GM18508 (cell line): Measurements from ENCODE around the gene MRPL19.

Source experiments
- ATAC-seq: cut with Tn5 transposase; IDR thresholded peaks from one replicate; pipeline ENCODE4 v1.9.1; 2021; ENCODE audit warnings: moderate number of reproducible peaks; ENCODE audit not compliant: insufficient read depth, unreplicated experiment

MRPL19 gene

DNA sequence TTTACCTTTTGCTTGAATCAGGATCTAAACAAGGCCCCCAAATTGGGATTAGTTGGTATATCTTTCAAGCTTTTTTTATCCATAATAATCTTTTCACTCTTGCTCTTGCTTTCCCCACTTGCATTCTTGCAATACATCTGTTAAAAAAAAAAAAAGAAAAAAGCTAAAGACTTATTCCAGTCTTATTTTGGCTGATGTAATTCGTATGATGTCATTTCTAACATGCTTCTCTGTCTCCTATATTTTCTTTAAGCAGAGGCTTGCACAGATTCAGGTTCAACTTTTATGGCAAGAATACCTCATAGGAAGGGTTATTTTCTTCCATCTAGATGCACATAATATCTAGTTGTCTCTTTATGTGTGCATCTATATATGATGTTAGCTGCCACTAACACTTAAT is 73.9 kb downstream of the MRPL19 start:
- ATAC-seq = no peak

DNA sequence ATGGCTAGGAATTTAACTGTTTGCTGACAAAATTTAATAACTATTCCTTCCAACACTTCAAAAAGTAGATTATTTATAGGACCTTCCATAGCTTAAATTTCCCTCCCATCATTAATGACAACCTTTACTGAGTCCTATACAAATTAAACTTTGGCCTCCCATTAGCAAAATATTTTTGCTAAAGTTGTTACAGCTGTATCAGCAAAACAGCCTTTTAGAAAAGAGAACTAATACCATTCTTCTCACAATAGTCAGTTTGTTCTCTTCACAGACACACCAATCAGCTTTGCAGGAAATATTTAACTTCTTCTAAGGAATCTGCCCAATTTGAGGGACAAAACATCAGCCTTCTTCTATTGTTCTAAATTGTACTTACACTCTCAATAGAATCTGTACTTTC is 76.1 kb downstream of the MRPL19 start:
- no peak for ATAC-seq

DNA sequence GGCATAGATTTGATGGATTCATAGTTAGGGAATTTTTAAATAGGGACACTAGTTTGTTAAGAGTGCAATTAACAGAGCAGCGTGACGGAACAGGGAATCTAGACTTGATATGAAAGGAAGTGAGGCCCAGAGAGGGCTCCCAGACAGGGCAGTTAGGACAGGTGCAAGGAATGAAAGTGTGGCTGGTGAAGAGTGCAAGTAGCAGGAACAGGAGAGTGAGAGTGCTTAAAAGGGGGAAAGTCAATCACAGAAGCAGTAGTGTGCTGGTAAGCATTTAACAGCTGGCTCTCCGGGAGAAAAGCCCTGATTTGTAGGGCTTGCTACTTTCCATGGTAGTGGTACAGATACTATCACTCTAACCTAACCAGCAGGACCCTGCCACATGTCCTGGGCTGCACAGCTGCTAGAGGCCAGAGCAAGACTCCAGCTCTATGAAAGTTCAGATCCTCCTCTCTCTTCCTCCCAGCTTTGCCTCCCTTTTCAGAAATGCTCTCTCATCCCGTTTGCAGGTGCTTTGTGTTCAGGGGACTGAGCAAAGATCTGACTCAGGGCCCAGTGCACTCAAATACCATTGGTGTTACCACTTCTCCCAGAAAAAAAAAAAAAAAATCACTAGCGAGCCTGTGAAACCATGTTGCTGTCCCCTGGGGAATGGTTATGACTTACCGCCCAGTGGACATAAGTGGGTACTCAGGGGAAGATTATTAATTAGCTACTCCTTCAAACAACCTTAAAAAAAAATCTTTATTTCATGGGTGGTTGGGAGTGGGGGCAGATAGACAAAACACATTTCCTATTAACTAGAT is 82.2 kb downstream of the MRPL19 start:
- no peak for ATAC-seq

DNA sequence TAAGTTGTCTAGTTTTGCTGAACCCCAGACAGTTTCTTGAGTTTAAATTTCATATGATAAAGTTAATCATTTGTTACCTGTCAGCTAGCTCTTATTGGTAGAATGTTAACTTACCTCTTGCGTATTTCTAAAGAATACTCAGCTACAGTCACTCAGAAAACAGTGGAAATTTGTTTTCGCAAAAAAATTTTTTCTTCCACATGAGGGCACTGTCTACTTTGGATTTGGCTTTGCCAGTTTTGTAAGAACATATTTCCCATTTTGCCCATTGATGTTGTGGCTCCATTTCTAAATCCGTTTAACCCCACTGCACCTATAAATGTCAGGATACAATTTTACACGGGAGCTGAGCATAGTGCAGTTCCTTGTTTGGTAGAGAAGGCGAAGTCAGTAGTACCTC is 83.3 kb downstream of the MRPL19 start:
- ATAC-seq = no peak

DNA sequence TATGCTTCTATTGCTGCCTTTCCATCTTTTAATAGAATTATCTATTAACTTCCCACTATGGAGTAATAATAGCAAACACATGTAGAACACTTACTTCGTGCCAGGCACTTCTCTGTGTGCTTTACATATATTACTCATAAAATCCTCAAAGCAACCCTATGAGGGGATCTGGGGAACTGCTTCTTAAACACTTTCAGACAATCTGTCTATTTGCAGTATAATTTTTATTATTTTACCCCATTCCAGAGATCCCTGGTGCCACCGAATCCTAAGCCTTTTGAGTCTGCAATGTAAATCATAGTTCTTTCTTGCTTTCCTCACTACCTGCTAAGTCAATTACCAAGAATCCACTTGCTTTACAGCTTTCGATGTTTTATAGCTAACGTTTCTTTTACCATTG is 89.7 kb downstream of the MRPL19 start:
- ATAC-seq = no peak

DNA sequence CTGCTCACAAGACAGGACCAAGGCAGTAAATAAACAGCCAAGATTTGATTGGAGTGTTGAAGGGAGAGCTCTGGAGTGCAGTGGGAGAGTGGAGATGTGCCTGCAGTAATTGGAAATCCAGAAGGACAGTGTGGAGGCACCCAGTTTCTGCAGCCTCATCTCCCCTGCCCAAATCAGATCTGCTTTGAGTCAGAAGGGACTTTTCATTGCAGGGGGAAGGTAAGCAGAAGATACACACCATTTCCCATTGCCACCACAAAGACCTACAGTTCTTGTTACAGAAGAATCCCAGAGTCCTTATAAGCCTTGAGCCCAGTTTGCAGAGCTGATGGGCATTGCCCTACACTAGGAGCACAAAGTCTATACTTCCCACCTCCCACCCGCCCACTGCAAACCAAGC is 91.4 kb downstream of the MRPL19 start:
- ATAC-seq = no peak
